Kidney epithelial cell (primary cell): ENCODE data around the gene SLIT2. TPM values are rescaled to one million over a fixed set of nuclear protein-coding genes. Genes with fewer than 3 reads are reported as not detected.

Source experiments
- DNase-seq: peaks from one replicate; pipeline ENCODE4 v3.0.0-alpha.2; 2010; ENCODE audit warnings: low read depth
- H3K27me3 ChIP-seq: 2 replicates; pipeline ENCODE4 v1.6.0; 2011; ENCODE audit warnings: low read length; ENCODE audit not compliant: control insufficient read depth, insufficient read depth
- H3K36me3 ChIP-seq: 2 replicates; pipeline ENCODE4 v1.5.1; 2011; ENCODE audit warnings: low read length; ENCODE audit not compliant: control insufficient read depth, insufficient read depth
- H3K4me3 ChIP-seq: 2 replicates; pipeline ENCODE4 v1.5.1; 2011; ENCODE audit warnings: low read depth, mild to moderate bottlenecking, control low read depth, low read length
- CTCF ChIP-seq: IDR thresholded peaks from 2 replicates; pipeline ENCODE4 v1.5.1; 2011; ENCODE audit warnings: mild to moderate bottlenecking, moderate library complexity, low read length, control low read depth, inconsistent platforms; ENCODE audit not compliant: insufficient read depth, poor library complexity, severe bottlenecking
- total RNA-seq: library from RNA; depleted of rRNA; stranded (reverse); fragments of >200 nt; gene quantifications from 2 replicates; pipeline ENCODE4 v1.2.3, GENCODE V29; 2015

SLIT2 gene
- total RNA-seq, 1 donor from 2014 or later: 4.0 TPM

GRCh38 chr4:20288047-20288650, 36.4 kb downstream of the SLIT2 start:
- H3K4me3 ChIP-seq: no peak overlapping the region
- no peaks in the 10 kb centered on the region for H3K36me3 ChIP-seq
- DNase-seq: no peak
- H3K27me3 ChIP-seq: no peaks in the 10 kb centered on the region
- no peak for TF ChIP-seq CTCF

DNA sequence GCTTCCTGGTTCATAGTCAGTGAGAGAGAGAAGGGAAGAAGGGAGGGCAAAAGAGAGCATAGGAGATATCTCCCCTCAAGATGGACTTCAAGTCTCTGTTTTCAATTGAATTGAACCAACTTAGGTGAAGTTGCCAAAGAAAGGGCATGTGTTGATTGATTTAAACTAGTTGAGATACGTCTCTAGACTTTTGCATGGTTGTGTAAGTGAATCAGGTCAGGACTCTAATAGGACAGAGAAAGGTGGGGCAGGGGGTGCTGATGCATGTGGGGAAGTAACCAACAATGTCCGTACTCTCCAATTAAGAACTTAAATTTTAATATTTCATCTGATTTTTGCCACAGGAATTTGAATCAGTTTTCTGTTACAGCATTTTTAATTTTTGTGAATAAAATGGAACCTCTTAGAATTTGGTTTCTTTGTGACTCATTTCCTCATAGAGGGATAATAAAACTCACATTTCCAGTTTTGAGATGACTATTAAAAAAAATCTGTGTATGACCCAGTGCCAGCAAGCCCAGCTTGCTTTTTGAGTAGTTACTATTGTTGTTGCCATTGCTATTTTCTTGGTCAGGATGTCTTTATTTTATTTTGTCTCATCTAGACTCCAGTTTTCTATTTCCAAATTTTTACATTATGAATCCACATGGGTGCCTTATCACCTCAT, 37.3 kb downstream of the SLIT2 start:
- no peak for DNase-seq
- H3K4me3 ChIP-seq: no peak overlapping the region
- H3K36me3 ChIP-seq: no peaks in the 10 kb centered on the region
- no peaks in the 10 kb centered on the region for H3K27me3 ChIP-seq
- no peak for TF ChIP-seq CTCF

GRCh38 chr4:20289782-20290181, 38.1 kb downstream of the SLIT2 start:
- no peak for TF ChIP-seq CTCF
- H3K27me3 ChIP-seq: no peaks in the 10 kb centered on the region
- no peaks in the 10 kb centered on the region for H3K36me3 ChIP-seq
- H3K4me3 ChIP-seq: no peak overlapping the region
- DNase-seq: no peak

GRCh38 chr4:20292739-20293138, 41.0 kb downstream of the SLIT2 start:
- TF ChIP-seq CTCF: no peak
- no peak for DNase-seq
- H3K36me3 ChIP-seq: no peaks in the 10 kb centered on the region
- H3K27me3 ChIP-seq: no peaks in the 10 kb centered on the region
- H3K4me3 ChIP-seq: no peak overlapping the region

DNA sequence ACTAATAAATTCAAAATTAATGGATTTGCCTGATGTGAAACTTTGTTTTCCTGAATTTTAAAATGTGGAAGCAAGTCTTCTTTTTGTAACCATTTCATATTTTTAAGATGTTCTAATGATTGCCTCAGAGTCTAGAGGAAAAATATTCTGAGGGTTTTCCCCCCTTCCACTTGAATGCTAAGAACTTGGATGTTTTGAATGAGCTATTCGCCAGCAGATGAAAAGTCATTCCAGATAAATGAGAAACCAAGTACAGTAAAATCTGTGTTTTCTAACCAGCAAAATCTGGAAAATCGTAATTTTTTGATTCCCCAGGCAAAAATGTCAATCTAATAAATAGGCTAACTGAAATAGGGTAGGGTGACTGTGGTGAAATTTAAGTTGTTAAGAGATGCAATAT, 45.6 kb downstream of the SLIT2 start:
- H3K27me3 ChIP-seq: no peaks in the 10 kb centered on the region
- no peak for DNase-seq
- TF ChIP-seq CTCF: no peak
- no peaks in the 10 kb centered on the region for H3K36me3 ChIP-seq
- no peak overlapping the region for H3K4me3 ChIP-seq

GRCh38 chr4:20297783-20298182, 46.1 kb downstream of the SLIT2 start:
- no peaks in the 10 kb centered on the region for H3K27me3 ChIP-seq
- TF ChIP-seq CTCF: no peak
- no peak overlapping the region for H3K4me3 ChIP-seq
- DNase-seq: no peak
- H3K36me3 ChIP-seq: no peaks in the 10 kb centered on the region
